ENCODE results near the gene SECISBP2. TPM values are rescaled to one million over a fixed set of nuclear protein-coding genes. Genes with fewer than 3 reads are reported as not detected.

Gene SECISBP2
- total and polyA plus RNA-seq, 2 experiments from 2014 or later: 77.7 to 86.8 TPM

DNA sequence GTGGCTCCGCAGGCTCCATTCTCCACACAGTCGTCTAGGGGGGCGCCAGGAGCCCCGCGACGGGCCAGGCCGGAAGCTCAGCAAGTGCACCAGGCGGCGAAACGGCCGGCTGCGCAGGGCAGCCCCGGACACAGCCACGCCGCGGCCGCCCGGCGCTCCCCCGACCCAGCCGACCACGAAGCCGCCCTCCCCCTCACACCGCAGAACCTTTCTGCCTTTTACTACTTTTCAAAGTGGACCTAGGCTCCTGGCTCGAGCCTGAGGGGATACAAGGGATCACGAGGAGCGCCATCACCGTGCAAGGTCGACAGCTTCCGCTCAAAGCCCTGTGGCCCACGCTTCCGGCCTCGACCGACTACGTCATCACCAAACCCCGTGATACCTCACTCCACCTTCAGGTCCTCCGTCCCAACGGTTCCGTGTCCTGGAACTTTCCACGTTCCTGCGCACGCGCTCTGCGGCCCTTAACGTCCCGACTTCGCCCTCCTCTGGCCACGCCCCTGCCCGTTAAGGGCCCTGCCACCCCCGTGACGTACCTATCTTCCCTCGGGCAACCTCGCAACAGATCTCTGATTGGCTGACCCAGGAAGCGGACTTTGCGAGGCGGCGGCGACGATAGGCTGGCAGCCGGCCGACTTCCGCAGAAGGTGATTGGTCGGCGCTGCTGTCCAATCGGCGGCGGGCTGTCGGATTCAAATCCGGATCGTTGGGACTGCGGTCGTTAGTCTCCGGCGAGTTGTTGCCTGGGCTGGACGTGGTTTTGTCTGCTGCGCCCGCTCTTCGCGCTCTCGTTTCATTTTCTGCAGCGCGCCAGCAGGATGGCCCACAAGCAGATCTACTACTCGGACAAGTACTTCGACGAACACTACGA lies 7.6 kb upstream of the SECISBP2 start, which contains the start of gene CKS2:
TSS of gene CKS2 (plus strand) at position 721 of the 871 bp plus-strand sequence. CDS start at position 819, 98 bp downstream.
- peaks cover 29% of the 10 kb centered on the region for H4K20me1 ChIP-seq (replicated peaks; ENCODE audit: insufficient read depth)
- TF ChIP-seq NANOG (IDR thresholded peaks at IDR 0.05; ENCODE audit: borderline replicate concordance) (no peak), EZH2phosphoT487 (IDR thresholded peaks at IDR 0.05; ENCODE audit: unreplicated experiment) (no peak), STAT1 (IDR thresholded peaks at IDR 0.05; ENCODE audit: unreplicated experiment) (no peak), ZNF331 (CRISPR knock-in tag; IDR thresholded peaks at IDR 0.05; ENCODE audit: low read depth) (no peak), JUNB (IDR thresholded peaks at IDR 0.05; ENCODE audit: unreplicated experiment) (no peak), EZH2 (IDR thresholded peaks at IDR 0.05; ENCODE audit: low read depth, unreplicated experiment) (no peak), CREB1 (CRISPR knock-in tag; IDR thresholded peaks at IDR 0.05; ENCODE audit: low read depth) (peak; percentile 95), ZNF114 (CRISPR knock-in tag; IDR thresholded peaks at IDR 0.05) (no peak), POLR2AphosphoS5 (IDR thresholded peaks at IDR 0.05; ENCODE audit: low read depth) (peak; percentile 99)
- TF ChIP-seq, protein P1, sequence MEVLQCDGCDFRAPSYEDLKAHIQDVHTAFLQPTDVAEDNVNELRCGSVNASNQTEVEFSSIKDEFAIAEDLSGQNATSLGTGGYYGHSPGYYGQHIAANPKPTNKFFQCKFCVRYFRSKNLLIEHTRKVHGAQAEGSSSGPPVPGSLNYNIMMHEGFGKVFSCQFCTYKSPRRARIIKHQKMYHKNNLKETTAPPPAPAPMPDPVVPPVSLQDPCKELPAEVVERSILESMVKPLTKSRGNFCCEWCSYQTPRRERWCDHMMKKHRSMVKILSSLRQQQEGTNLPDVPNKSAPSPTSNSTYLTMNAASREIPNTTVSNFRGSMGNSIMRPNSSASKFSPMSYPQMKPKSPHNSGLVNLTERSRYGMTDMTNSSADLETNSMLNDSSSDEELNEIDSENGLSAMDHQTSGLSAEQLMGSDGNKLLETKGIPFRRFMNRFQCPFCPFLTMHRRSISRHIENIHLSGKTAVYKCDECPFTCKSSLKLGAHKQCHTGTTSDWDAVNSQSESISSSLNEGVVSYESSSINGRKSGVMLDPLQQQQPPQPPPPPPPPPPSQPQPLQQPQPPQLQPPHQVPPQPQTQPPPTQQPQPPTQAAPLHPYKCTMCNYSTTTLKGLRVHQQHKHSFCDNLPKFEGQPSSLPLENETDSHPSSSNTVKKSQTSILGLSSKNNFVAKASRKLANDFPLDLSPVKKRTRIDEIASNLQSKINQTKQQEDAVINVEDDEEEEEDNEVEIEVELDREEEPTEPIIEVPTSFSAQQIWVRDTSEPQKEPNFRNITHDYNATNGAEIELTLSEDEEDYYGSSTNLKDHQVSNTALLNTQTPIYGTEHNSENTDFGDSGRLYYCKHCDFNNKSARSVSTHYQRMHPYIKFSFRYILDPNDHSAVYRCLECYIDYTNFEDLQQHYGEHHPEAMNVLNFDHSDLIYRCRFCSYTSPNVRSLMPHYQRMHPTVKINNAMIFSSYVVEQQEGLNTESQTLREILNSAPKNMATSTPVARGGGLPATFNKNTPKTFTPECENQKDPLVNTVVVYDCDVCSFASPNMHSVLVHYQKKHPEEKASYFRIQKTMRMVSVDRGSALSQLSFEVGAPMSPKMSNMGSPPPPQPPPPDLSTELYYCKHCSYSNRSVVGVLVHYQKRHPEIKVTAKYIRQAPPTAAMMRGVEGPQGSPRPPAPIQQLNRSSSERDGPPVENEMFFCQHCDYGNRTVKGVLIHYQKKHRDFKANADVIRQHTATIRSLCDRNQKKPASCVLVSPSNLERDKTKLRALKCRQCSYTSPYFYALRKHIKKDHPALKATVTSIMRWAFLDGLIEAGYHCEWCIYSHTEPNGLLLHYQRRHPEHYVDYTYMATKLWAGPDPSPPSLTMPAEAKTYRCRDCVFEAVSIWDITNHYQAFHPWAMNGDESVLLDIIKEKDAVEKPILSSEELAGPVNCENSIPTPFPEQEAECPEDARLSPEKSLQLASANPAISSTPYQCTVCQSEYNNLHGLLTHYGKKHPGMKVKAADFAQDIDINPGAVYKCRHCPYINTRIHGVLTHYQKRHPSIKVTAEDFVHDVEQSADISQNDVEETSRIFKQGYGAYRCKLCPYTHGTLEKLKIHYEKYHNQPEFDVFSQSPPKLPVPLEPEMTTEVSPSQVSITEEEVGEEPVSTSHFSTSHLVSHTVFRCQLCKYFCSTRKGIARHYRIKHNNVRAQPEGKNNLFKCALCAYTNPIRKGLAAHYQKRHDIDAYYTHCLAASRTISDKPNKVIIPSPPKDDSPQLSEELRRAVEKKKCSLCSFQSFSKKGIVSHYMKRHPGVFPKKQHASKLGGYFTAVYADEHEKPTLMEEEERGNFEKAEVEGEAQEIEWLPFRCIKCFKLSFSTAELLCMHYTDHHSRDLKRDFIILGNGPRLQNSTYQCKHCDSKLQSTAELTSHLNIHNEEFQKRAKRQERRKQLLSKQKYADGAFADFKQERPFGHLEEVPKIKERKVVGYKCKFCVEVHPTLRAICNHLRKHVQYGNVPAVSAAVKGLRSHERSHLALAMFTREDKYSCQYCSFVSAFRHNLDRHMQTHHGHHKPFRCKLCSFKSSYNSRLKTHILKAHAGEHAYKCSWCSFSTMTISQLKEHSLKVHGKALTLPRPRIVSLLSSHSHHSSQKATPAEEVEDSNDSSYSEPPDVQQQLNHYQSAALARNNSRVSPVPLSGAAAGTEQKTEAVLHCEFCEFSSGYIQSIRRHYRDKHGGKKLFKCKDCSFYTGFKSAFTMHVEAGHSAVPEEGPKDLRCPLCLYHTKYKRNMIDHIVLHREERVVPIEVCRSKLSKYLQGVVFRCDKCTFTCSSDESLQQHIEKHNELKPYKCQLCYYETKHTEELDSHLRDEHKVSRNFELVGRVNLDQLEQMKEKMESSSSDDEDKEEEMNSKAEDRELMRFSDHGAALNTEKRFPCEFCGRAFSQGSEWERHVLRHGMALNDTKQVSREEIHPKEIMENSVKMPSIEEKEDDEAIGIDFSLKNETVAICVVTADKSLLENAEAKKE (CRISPR knock-in tag; IDR thresholded peaks at IDR 0.05): no peak
- TF ChIP-seq, protein P2, sequence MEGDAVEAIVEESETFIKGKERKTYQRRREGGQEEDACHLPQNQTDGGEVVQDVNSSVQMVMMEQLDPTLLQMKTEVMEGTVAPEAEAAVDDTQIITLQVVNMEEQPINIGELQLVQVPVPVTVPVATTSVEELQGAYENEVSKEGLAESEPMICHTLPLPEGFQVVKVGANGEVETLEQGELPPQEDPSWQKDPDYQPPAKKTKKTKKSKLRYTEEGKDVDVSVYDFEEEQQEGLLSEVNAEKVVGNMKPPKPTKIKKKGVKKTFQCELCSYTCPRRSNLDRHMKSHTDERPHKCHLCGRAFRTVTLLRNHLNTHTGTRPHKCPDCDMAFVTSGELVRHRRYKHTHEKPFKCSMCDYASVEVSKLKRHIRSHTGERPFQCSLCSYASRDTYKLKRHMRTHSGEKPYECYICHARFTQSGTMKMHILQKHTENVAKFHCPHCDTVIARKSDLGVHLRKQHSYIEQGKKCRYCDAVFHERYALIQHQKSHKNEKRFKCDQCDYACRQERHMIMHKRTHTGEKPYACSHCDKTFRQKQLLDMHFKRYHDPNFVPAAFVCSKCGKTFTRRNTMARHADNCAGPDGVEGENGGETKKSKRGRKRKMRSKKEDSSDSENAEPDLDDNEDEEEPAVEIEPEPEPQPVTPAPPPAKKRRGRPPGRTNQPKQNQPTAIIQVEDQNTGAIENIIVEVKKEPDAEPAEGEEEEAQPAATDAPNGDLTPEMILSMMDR (conservative IDR thresholded peaks at IDR 0.05; ENCODE audit: low read depth in 2 of 2): no peak
- TF ChIP-seq, protein P3, sequence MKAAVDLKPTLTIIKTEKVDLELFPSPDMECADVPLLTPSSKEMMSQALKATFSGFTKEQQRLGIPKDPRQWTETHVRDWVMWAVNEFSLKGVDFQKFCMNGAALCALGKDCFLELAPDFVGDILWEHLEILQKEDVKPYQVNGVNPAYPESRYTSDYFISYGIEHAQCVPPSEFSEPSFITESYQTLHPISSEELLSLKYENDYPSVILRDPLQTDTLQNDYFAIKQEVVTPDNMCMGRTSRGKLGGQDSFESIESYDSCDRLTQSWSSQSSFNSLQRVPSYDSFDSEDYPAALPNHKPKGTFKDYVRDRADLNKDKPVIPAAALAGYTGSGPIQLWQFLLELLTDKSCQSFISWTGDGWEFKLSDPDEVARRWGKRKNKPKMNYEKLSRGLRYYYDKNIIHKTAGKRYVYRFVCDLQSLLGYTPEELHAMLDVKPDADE (IDR thresholded peaks at IDR 0.05): peak; percentile 18; the same call in 1 of the 2 replicates
- TF ChIP-seq, protein P4, sequence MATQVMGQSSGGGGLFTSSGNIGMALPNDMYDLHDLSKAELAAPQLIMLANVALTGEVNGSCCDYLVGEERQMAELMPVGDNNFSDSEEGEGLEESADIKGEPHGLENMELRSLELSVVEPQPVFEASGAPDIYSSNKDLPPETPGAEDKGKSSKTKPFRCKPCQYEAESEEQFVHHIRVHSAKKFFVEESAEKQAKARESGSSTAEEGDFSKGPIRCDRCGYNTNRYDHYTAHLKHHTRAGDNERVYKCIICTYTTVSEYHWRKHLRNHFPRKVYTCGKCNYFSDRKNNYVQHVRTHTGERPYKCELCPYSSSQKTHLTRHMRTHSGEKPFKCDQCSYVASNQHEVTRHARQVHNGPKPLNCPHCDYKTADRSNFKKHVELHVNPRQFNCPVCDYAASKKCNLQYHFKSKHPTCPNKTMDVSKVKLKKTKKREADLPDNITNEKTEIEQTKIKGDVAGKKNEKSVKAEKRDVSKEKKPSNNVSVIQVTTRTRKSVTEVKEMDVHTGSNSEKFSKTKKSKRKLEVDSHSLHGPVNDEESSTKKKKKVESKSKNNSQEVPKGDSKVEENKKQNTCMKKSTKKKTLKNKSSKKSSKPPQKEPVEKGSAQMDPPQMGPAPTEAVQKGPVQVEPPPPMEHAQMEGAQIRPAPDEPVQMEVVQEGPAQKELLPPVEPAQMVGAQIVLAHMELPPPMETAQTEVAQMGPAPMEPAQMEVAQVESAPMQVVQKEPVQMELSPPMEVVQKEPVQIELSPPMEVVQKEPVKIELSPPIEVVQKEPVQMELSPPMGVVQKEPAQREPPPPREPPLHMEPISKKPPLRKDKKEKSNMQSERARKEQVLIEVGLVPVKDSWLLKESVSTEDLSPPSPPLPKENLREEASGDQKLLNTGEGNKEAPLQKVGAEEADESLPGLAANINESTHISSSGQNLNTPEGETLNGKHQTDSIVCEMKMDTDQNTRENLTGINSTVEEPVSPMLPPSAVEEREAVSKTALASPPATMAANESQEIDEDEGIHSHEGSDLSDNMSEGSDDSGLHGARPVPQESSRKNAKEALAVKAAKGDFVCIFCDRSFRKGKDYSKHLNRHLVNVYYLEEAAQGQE (IDR thresholded peaks at IDR 0.05; ENCODE audit: unreplicated experiment): peak; percentile 13
- Mint-ChIP-seq H3K9me3 (peaks cover 5% of the 10 kb centered on the region; the same call in 1 of the 3 replicates), H3K4me3 (peak within 1 kb of the TSS; percentile 94), H3K4me1 (peaks cover 23% of the 10 kb centered on the region), H3K36me3 (ENCODE audit: low read depth) (peaks cover 51% of the 10 kb centered on the region), H3K27ac (peak within 1 kb of the TSS; percentile 100), H3K27me3 (ENCODE audit: insufficient read depth, low read depth, poor library complexity) (peaks cover 17% of the 10 kb centered on the region)
- no peaks in the 10 kb centered on the region for H3K9me2 ChIP-seq (ENCODE audit: insufficient read depth)
- H3K4me3 ChIP-seq: peak within 1 kb of the TSS; percentile 95
- peak within 1 kb of the TSS; percentile 89 for H3K4me2 ChIP-seq
- peaks cover 17% of the 10 kb centered on the region for H3K36me3 ChIP-seq (ENCODE audit: insufficient read depth)
- H3F3A ChIP-seq (replicated peaks; ENCODE audit: low read depth): peaks cover 13% of the 10 kb centered on the region
- H3K4me1 ChIP-seq (ENCODE audit: insufficient read depth): peaks cover 17% of the 10 kb centered on the region
- DNase-seq (ENCODE audit: low spot score) (peak; percentile 100), ATAC-seq (peak; percentile 88)
- no peaks in the 10 kb centered on the region for H3K27me3 ChIP-seq (ENCODE audit: insufficient read depth)
- peaks cover 58% of the 10 kb centered on the region for H3K79me2 ChIP-seq (replicated peaks; ENCODE audit: insufficient read depth)
- H3K27ac ChIP-seq (ENCODE audit: low read depth): peak within 1 kb of the TSS; percentile 99
- no peak within 1 kb of the TSS for H2AFZ ChIP-seq

Measured in GM23338 (cell line).